ENCODE measurements around the gene KLHDC7A. TPM values are rescaled to one million over a fixed set of nuclear protein-coding genes. Genes with fewer than 3 reads are reported as not detected.

The KLHDC7A gene
- total RNA-seq, 1 experiment from 2014 or later: 0.58 TPM

GRCh38 chr1:18470671-18471355 lies 9.9 kb upstream of the KLHDC7A start:
- DNase-seq (ENCODE audit: low spot score): no peak

- no peak for DNase-seq (ENCODE audit: low spot score)
These were observed 7.4 kb upstream of the KLHDC7A start for GRCh38 chr1:18473195-18473815.

GRCh38 chr1:18474559-18475175 lies 6.1 kb upstream of the KLHDC7A start:
- DNase-seq (ENCODE audit: low spot score): no peak

- no peak for DNase-seq (ENCODE audit: low spot score)
These were observed 5.4 kb upstream of the KLHDC7A start for GRCh38 chr1:18475234-18475905.

- no peak for DNase-seq (ENCODE audit: low spot score)
These were observed 1.3 kb upstream of the KLHDC7A start for GRCh38 chr1:18479454-18479853.

- no peak for DNase-seq (ENCODE audit: low spot score)
These were observed 625 bp downstream of the KLHDC7A start for GRCh38 chr1:18481190-18481920.

- no peak for DNase-seq (ENCODE audit: low spot score)
These were observed 1.4 kb downstream of the KLHDC7A start for GRCh38 chr1:18481921-18482701.

GRCh38 chr1:18482721-18483425 lies 2.1 kb downstream of the KLHDC7A start:
- no peak for DNase-seq (ENCODE audit: low spot score)

- DNase-seq (ENCODE audit: low spot score): no peak
These were observed 3.5 kb downstream of the KLHDC7A start for GRCh38 chr1:18484276-18484675.

GRCh38 chr1:18484721-18485120 lies 4.0 kb downstream of the KLHDC7A start:
- no peak for DNase-seq (ENCODE audit: low spot score)

- DNase-seq (ENCODE audit: low spot score): no peak
These were observed 4.5 kb downstream of the KLHDC7A start for GRCh38 chr1:18485227-18485626.

- no peak for DNase-seq (ENCODE audit: low spot score)
These were observed 5.5 kb downstream of the KLHDC7A start for GRCh38 chr1:18486195-18486594.

- DNase-seq (ENCODE audit: low spot score): no peak
These were observed 8.8 kb downstream of the KLHDC7A start for GRCh38 chr1:18489417-18490143.

GRCh38 chr1:18491168-18491567 lies 10.4 kb downstream of the KLHDC7A start:
- DNase-seq (ENCODE audit: low spot score): no peak

- DNase-seq (ENCODE audit: low spot score): no peak
These were observed 13.6 kb downstream of the KLHDC7A start for GRCh38 chr1:18494304-18494703.

GRCh38 chr1:18495635-18496034 lies 14.9 kb downstream of the KLHDC7A start:
- no peak for DNase-seq (ENCODE audit: low spot score)

GRCh38 chr1:18496056-18496455 lies 15.3 kb downstream of the KLHDC7A start:
- no peak for DNase-seq (ENCODE audit: low spot score)

- no peak for DNase-seq (ENCODE audit: low spot score)
These were observed 15.9 kb downstream of the KLHDC7A start for GRCh38 chr1:18496497-18497235.

- DNase-seq (ENCODE audit: low spot score): no peak
These were observed 21.1 kb downstream of the KLHDC7A start for GRCh38 chr1:18501833-18502232.

All from H4 (cell line).